ENCODE measurements around the gene DGUOK.

DNA sequence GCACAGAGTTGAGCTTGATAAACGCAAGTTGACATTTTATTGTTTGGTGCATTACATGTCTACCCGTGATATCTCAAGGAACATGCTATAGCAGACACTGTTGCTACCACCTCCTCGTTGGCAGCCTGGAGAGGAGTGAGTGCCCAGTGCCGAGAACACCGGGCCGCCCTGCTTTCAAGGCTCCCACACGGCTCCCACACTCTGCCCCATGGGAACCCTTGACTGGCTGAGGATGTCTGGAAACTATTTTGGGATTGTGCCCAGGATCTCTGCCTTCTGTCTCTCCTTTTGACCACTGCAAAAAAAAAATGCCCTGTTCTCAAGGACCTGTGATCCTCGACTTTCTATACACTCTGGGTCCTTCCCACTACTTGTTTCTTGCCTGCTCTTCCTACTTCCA, 79.1 kb downstream of the DGUOK start:
- TF ChIP-seq, protein P1, sequence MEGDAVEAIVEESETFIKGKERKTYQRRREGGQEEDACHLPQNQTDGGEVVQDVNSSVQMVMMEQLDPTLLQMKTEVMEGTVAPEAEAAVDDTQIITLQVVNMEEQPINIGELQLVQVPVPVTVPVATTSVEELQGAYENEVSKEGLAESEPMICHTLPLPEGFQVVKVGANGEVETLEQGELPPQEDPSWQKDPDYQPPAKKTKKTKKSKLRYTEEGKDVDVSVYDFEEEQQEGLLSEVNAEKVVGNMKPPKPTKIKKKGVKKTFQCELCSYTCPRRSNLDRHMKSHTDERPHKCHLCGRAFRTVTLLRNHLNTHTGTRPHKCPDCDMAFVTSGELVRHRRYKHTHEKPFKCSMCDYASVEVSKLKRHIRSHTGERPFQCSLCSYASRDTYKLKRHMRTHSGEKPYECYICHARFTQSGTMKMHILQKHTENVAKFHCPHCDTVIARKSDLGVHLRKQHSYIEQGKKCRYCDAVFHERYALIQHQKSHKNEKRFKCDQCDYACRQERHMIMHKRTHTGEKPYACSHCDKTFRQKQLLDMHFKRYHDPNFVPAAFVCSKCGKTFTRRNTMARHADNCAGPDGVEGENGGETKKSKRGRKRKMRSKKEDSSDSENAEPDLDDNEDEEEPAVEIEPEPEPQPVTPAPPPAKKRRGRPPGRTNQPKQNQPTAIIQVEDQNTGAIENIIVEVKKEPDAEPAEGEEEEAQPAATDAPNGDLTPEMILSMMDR (IDR thresholded peaks at IDR 0.05; ENCODE audit: low read depth, low read length, missing input control): no peak
- TF ChIP-seq GABPA (IDR thresholded peaks at IDR 0.05 in 1 of 2, conservative IDR thresholded peaks at IDR 0.05 in 1 of 2): no peak
- no peak for TF ChIP-seq TAF1 (conservative IDR thresholded peaks at IDR 0.05)
- no peak for TF ChIP-seq YY1 (IDR thresholded peaks at IDR 0.05)
- TF ChIP-seq, protein P2, sequence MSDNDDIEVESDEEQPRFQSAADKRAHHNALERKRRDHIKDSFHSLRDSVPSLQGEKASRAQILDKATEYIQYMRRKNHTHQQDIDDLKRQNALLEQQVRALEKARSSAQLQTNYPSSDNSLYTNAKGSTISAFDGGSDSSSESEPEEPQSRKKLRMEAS (IDR thresholded peaks at IDR 0.05): no peak
- TF ChIP-seq FOXA1 (IDR thresholded peaks at IDR 0.05): no peak
- TF ChIP-seq JUND (IDR thresholded peaks at IDR 0.05): no peak
- TF ChIP-seq EGR1 (IDR thresholded peaks at IDR 0.05; ENCODE audit: low read depth in 2 of 2): no peak
- TF ChIP-seq SP1 (IDR thresholded peaks at IDR 0.05): no peak
- TF ChIP-seq ZBTB33 (IDR thresholded peaks at IDR 0.05): no peak

Data from liver (tissue), 3 donors.